HG03280 (cell line): ENCODE data around the gene BLTP1.
"Not testable (repeated sequence)": the region's sequence is repeated elsewhere in the genome, so short reads cannot be mapped to it uniquely, and the experiment has no call there.

ENCODE experiments used
- ATAC-seq: cut with Tn5 transposase; IDR thresholded peaks from one replicate; pipeline ENCODE4 v1.9.1; 2021; ENCODE audit warnings: mild to moderate bottlenecking, moderate library complexity; ENCODE audit not compliant: unreplicated experiment

Gene BLTP1, protein sequence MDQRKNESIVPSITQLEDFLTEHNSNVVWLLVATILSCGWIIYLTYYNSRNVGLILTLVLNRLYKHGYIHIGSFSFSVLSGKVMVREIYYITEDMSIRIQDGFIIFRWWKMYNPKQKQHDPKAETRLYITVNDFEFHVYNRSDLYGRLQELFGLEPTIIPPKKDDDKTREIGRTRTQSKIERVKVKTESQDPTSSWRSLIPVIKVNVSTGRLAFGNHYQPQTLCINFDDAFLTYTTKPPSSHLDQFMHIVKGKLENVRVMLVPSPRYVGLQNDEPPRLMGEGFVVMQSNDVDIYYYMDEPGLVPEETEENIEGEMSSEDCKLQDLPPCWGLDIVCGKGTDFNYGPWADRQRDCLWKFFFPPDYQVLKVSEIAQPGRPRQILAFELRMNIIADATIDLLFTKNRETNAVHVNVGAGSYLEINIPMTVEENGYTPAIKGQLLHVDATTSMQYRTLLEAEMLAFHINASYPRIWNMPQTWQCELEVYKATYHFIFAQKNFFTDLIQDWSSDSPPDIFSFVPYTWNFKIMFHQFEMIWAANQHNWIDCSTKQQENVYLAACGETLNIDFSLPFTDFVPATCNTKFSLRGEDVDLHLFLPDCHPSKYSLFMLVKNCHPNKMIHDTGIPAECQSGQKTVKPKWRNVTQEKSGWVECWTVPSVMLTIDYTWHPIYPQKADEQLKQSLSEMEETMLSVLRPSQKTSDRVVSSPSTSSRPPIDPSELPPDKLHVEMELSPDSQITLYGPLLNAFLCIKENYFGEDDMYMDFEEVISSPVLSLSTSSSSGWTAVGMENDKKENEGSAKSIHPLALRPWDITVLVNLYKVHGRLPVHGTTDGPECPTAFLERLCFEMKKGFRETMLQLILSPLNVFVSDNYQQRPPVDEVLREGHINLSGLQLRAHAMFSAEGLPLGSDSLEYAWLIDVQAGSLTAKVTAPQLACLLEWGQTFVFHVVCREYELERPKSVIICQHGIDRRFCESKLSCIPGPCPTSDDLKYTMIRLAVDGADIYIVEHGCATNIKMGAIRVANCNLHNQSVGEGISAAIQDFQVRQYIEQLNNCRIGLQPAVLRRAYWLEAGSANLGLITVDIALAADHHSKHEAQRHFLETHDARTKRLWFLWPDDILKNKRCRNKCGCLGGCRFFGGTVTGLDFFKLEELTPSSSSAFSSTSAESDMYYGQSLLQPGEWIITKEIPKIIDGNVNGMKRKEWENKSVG (N-terminal part only)

DNA sequence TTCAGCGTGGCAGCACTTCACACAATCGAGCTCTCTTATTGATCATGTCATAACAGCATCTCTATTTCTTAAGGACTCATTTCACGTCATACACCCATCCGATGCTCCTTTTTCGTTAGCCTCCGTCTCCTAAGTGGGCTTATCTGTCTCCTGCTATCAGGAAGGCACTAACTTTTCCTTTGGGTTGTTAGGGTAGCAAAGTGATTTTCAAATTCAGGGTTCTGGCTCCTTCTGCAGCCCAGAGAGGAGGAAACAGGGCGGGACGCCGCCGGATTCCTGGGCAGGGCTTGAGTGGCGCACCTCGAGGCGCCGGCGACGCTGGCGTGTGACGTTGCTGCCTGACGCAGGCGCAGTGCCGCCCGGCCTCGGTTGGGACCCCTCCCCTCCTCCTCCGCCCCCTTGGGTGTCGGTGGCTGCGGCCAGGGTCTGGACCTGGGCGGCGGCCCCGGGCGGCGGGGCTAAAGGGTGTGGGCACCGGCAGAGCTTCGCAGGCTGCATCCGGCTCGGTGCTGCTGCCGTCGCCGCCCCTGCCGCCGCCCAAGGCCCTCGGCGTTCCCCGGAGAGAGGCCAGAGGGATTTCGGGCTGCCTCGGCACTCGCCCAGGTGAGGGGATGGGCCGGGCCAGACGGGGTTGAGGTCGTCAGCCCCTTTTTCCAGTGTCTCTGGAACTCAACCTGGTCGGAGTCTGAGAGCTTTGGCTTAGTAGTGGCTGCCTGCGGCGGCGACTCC, at the start of gene BLTP1:
Gene BLTP1, plus strand, starts transcription at position 350 of the 729 bp plus-strand sequence. CDS start 18,317 bp downstream, outside the sequence.
- ATAC-seq = peak; percentile 99

DNA sequence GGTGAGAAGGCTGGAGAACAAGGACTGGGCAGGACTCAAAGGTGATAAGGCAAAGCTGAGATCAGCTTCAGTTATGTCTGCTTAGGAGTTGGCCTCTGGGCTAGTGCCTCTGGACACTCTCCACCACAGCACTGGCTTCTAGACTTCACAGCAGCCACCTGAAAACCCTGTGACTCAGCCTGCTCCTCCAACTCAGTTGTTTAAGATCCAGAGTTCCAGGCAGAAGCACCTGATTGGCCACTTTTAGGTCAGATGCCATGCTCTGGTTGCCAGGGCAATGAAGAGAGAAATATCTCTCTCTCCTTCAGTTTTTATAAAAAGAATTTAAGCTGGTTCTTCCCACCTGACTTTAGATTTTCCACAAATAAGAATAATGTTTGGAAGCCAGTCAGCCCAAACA, 47.9 kb upstream of the BLTP1 start:
- ATAC-seq = no peak

DNA sequence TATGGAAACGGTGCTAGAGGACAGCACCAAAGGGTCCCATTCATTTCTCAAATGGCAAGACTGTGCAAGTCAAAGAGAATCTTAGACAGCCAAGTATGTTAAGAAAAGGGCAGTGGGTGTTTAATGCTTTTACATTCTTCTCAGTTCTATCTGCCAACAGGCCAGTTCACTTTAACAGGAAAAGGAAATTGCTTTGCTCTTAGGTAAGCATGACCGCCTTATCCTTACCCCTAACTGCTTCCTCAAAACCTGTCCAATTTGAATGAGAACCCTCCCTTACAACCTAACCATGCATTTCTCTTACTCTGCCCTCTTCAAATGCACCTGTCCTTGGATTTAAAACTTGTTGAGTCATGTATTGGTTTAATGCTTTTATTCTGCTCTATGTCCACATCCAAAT, 44.5 kb upstream of the BLTP1 start:
- no peak for ATAC-seq

DNA sequence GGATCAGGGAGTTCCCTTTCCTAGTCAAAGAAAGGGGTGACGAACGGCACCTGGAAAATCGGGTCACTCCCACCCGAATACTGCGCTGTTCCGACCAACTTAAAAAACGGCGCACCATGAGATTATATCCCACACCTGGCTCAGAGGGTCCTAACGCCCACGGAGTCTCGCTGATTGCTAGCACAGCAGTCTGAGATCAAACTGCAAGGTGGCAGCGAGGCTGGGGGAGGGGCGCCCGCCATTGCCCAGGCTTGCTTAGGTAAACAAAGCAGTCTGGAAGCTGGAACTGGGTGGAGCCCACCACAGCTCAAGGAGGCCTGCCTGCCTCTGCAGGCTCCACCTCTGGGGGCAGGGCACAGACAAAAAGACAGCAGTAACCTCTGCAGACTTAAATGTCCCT, 41.8 kb upstream of the BLTP1 start:
- ATAC-seq = not testable (repeated sequence)

DNA sequence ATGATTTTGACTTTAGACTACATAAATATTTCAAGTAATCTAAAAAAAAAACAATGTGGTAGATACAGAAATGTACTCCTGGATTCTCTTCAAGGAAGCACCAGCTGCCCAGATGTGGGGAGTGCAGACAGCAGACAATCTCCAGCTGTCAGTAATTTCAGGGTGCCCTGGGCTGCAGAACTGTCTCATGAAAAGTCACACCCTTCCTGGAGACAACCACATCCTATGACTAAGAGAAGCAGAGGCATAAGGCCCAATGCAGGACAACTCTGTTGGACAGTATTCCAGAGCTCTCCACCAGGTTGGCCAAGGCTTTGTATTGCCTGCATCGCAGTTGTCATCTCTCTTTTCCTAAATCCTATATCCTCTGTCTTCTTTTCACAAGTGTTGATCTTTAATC, 34.4 kb upstream of the BLTP1 start:
- ATAC-seq = no peak

DNA sequence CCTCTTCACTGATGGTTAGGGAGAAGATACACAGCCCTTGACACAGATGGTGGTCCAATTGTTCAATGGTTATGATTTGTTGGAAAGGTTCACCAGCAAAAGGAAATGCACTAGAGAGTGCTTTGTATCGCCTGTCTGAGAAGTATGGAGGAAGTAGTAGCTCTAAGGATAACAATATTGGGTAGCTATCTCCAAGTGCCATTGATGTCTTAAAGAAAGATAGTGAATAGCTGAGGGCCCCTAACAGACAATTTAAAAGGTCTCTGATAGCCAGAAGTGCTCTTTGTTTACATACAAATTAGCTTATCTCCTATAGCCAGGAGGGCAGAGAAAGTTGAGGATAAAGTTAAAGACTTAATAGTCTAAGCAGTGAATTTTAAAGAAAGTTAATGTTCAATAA, 33.9 kb upstream of the BLTP1 start:
- ATAC-seq = no peak

DNA sequence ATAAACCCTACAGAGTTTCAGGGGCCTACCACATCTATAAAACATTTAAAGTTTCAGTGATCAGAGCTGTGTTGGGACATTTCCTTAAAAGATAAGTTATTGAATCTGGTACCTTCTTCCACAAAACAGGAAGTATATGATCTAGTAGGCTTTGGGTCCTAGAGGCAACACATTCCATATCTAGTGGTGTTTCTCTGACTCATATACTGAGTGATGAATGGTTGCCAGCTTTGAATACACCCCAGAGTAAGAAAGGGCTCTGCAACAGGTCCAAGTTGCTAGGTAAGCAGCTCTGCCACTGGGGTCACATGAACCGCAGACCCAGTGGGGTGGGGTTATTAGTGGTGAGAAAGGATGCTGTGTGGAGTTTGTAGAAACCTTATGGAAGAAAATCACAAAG, 32.4 kb upstream of the BLTP1 start:
- no peak for ATAC-seq

DNA sequence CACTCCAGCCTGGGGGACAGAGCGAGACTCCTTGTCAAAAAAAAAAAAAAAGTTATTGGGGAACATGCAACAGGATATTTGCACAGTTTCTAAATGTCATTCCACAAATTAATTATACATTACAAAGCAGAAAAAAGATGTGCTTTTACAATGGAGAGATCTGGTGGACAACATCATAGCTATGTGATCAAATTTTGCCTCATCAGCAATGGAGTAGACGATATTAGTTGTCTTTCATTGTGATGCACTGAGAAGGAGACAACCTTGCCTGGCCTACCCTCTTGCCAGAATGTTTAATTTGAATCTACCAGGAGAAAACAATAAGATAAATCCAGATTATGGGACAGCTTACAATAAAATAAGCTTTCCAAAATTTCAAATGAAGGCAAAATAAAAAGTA, 30.5 kb upstream of the BLTP1 start:
- no peak for ATAC-seq

DNA sequence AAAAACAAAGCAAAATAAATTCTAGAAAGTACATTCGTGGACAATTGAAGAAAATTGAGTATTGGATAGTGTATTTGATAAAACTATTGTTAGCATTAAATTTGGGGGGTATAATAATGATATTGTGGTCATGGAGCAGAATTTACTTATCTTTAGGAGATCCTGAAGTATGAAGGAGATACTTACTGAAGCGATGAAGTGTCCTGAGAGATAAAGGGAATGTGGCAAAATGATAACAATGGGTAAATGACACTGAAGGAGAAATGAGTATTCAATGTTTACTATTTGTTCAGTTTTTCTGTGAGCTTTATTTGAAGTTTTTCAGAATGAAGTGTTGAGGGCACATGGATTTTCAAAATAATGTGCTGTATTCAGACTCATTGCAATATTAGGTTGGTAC, 30.0 kb upstream of the BLTP1 start:
- no peak for ATAC-seq

DNA sequence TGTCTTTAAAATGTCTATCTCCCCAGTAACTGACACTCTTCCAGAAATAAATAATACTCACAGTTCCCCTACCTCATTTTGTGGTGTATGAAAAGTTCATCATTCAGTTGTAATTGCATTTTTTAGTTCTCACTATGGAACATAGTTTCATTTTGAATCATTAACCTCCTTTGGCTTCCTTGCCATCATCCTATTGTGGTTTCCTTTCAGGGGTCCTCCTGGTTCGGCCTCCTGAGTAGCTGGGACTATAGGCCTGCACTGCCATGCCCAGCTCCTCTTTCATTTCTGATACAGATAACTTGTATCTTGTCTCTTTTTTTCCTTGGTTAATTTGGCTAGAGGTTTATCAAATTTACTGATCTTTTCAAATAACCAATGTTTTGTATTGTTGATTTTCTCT, 23.1 kb upstream of the BLTP1 start:
- no peak for ATAC-seq

DNA sequence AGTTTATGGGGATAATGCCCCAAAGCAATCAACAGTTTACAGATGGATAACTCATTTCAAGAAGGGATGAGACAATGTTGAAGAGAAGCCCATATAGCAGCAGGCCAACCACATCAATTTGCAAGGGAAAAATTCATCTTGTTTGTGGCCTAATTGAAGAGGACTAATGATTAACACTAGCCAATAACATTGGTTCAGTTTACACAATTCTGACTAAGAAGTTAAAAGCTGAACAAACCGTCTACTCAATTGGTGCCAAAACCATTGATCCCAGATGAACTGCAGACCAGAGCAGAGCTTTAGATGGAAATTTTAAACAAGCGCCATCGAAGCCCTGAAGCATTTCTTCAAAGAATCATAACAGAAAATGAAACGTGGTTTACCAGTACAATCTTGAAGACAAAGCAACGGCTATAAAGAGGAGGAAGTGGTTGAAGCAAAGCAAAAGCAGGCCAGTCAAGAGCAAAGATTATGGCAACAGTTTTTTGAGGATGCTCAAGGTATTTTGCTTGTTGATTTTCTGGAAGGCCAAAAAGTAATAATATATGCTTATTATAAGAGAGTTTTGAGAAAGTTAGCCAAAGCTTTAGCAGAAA, 20.5 kb upstream of the BLTP1 start:
- ATAC-seq = peak; percentile 77

DNA sequence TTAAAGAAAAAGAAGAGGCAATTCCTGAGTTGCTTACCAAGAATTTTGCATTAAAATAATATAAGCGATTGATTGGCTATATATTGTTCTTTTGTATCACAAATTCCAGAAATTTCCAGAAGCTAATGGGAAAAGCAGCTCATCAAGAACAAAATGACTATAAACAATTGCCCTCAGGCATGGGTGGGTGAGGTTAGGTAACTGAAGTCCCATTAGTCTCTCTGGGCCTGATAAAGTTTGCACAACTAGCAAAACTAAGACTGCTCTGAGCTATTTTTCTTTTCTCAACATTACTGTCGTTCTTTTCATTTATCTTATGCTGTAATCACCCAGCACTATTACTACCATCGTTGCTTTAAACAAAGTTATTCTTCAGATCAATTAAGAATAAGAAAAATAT, 19.2 kb upstream of the BLTP1 start:
- no peak for ATAC-seq

DNA sequence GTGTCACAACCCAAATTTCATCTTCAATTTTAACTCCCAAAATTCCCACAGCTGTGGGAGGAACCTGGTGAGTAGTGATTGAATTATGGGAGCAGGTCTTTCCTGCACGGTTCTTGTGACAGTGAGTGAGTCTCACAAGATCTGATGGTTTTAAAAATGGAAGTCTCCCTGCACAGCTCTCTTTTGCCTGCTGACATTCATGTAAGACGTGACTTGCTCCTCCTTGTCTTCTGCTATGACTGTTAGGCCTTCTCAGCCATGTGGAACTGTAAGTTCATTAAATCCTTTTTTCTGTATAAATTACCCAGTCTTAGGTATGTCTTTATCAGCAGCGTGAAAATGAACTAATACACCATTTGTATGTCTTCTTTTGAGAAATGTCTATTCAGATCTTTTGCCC, 13.0 kb upstream of the BLTP1 start:
- no peak for ATAC-seq

DNA sequence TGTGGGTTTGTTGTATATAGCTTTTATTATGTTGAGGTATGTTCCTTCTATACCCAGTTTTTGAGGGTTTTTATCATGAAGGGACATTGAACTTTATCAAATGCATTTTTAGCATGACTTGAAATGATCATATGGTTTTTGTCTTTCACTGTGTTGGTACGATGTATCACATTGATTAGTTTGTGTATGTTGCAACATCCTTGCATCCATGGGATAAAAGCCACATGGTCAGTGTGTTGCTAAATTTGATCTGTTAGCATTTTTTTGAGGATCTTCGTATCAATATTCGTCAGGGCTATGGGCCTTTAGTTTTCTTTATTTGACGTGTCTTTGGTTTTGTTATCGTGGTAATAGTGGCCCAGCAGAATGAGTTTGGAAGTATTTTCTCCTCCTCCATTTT, 11.3 kb upstream of the BLTP1 start:
- no peak for ATAC-seq

DNA sequence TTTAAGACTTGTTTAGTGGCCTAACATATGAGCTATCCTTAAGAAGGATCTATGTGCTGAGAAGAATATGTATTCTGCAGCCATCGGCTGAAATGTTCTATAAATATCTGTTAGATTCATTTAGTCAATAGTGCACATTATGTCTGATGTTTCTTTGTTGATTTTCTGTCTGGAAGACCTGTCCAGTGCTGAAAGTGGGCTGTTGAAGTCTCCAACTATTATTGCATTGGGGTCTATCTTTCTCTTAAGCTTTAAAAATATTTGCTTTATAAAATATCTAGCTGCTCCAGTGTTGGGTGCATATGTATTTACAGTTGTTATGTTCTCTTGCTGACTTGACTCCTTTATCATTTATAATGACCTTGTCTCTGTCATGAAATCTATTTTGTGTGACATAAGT, 9.4 kb upstream of the BLTP1 start:
- ATAC-seq = no peak

DNA sequence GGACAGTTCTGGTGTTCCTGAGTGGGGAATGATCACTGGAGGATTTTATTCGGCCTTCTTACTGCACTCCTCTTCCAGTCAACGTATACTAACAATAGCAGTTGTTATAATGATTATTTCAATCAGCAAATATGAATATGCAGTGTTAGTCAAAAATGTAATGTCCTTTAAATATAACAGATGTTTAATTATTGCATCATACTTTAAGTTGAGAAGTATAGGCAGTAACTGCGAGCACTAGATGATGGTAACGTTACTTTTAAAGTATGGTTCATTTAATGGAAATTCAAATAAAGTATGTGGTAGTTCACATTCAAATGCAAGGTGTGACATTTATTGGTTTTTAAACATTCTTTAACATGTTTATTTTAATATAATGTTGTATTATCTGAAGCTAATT, 5.5 kb upstream of the BLTP1 start:
- no peak for ATAC-seq

DNA sequence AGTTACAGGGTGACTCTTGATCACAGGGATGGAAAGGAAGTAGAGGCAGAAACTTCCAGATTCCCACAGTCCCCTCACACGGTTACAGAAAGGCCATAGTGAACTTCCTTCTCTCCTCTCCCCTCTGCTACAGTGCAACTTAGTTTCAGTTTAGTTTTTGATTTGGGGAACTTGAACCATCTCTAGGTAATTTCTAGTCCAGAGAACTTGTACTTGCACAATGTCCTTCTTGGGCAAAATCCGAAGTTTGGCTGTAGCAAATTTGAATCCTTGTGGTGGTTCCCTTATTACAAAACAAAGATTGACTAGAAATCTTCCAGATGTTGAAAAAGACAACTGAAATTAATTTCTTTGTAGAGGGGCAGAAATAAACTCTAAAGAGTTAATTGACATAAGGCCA, 1.2 kb upstream of the BLTP1 start:
- ATAC-seq = no peak

DNA sequence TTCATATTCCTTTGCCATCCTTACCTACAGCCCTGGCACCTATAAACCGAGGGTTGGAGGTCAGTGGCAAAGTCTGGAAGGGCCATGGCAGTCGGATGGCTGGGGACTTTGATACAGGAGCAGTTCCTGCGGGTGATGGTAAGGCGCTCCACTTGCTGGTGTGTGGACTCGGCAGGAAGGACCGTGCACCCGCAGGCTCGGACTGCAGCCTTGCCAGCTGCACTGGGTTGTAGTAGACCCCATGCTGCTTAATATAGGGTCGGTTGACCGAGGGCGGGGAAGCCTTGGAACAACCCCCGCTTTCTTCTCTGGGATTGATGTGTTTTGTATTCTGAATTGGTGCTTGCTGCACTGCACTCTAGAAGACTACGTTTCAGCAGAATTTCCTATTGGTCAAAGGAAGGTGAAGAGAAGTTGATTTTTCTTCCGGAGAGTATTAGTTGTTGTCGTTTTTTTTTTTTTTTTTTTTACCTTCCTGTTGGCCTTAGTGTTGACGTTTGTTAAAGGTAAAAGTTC, 638 bp downstream of the BLTP1 start:
- peak; percentile 44 for ATAC-seq

DNA sequence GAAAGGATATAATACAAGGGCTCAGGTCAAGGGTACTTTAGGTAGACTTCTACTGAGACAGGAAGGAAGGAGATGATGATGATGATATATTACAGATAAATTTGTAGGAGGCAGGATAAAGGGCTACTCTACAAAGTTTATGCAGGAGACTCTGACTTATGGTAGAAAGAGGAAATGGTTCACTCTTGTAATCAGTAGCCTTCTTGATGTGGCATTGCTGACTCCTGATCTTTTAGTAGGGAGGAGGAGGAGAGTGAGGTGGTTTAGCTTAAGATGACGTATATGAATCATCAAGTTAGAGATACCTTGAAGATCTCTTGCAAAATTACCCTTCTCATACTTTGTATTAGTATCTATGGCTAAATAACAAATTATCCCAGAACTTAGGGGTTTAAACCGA, 4.7 kb downstream of the BLTP1 start:
- ATAC-seq = no peak

DNA sequence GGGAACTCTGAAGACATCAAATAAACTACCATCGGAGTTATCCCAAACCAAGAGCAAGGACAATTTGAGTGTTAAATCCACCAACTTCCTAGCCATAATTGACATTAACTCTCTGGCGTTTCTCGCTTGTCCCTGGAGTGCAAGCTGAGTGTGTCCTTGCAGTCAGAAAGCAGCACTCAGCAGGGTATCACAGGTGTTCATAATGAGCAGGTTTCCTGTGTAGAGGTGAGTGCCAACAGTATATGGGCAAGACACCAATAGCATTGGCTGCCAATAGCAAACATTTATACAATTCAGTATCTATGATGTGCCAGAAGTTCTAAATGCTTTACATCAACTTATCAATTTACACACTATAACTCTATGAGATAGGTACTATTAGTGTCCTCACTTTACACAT, 11.2 kb downstream of the BLTP1 start:
- no peak for ATAC-seq
